Kidney epithelial cell (primary cell): ENCODE results near the gene PTK7. TPM values are rescaled to one million over a fixed set of nuclear protein-coding genes. Genes with fewer than 3 reads are reported as not detected.

ENCODE experiments used
- DNase-seq: peaks from one replicate; pipeline ENCODE4 v3.0.0-alpha.2; 2010; ENCODE audit warnings: low read depth
- H3K27me3 ChIP-seq: 2 replicates; pipeline ENCODE4 v1.6.0; 2011; ENCODE audit warnings: low read length; ENCODE audit not compliant: control insufficient read depth, insufficient read depth
- H3K36me3 ChIP-seq: 2 replicates; pipeline ENCODE4 v1.5.1; 2011; ENCODE audit warnings: low read length; ENCODE audit not compliant: control insufficient read depth, insufficient read depth
- H3K4me3 ChIP-seq: 2 replicates; pipeline ENCODE4 v1.5.1; 2011; ENCODE audit warnings: low read depth, mild to moderate bottlenecking, control low read depth, low read length
- total RNA-seq: library from RNA; depleted of rRNA; stranded (reverse); fragments of >200 nt; gene quantifications from 2 replicates; pipeline ENCODE4 v1.2.3, GENCODE V29; 2015
- TF ChIP-seq, protein P1 (sequence below): IDR thresholded peaks from 2 replicates; pipeline ENCODE4 v1.5.1; 2011; ENCODE audit warnings: mild to moderate bottlenecking, moderate library complexity, low read length, control low read depth, inconsistent platforms; ENCODE audit not compliant: insufficient read depth, poor library complexity, severe bottlenecking

Gene PTK7
- total RNA-seq, 1 donor from 2014 or later: 169 TPM

DNA sequence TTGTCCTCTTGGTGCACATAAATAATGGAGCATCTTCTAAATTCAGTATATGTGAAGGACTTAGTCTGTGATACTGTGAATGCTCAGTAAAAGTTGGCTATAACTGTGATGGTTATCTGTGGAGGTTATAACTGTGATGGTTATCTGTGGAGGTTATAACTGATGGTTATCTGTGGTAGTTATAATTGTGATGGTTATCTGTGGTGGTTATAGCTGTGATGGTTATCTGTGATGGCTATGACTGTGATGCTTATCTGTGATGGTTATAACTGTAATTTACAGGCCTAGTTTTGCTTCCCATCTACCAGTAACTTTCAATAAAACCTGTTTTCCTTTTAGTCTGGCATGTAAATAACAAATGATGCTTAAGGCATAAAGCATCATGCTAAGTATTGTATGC is 16.5 kb downstream of the PTK7 start:
- H3K36me3 ChIP-seq: no peaks in the 10 kb centered on the region
- TF ChIP-seq, protein P1, sequence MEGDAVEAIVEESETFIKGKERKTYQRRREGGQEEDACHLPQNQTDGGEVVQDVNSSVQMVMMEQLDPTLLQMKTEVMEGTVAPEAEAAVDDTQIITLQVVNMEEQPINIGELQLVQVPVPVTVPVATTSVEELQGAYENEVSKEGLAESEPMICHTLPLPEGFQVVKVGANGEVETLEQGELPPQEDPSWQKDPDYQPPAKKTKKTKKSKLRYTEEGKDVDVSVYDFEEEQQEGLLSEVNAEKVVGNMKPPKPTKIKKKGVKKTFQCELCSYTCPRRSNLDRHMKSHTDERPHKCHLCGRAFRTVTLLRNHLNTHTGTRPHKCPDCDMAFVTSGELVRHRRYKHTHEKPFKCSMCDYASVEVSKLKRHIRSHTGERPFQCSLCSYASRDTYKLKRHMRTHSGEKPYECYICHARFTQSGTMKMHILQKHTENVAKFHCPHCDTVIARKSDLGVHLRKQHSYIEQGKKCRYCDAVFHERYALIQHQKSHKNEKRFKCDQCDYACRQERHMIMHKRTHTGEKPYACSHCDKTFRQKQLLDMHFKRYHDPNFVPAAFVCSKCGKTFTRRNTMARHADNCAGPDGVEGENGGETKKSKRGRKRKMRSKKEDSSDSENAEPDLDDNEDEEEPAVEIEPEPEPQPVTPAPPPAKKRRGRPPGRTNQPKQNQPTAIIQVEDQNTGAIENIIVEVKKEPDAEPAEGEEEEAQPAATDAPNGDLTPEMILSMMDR: no peak
- DNase-seq: no peak
- no peak overlapping the region for H3K4me3 ChIP-seq
- H3K27me3 ChIP-seq: no peaks in the 10 kb centered on the region

DNA sequence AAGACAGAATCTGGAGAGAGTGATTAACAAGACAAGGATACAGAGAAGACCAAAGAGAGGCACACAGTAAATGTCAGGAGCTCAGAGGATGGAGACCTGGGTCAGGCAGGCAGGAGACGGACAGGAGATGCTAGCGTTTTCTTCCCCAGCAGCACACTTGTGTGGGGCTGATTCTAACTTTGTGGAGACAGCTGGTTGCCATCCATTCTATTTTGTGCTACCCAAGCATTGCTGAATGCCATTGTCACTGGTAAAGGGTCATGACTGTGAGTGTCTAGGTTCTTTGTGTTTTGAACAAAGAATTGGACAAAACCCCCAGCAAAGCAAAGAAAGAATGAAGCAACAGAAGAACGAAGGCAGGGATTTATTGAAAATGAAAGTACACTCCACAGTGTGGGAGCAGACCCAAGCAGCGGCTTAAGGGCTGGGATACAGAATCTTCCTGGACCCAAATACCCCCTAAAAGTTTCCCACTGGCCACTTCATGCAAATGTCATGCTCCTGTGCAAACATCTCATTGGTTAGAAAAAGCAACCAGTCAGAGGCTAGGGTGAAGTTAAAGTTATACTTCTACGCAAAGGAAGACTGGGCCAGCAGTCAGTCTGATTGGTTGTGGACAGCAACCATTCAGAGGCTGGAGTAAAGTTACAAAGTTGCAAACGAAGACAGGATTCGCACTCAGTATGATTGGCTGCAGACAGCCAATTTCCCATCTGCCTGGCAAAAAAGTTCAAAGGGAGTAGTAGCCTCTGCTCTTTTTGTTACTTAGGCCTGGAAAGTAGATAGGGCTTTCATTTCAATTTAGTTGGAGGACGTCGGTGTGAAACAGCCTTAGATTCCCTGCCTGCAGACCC is 17.5 kb downstream of the PTK7 start:
- DNase-seq: no peak
- Histone ChIP-seq H3K27me3 (no peaks in the 10 kb centered on the region), H3K36me3 (no peaks in the 10 kb centered on the region), H3K4me3 (no peak overlapping the region)
- TF ChIP-seq, protein P1: no peak

DNA sequence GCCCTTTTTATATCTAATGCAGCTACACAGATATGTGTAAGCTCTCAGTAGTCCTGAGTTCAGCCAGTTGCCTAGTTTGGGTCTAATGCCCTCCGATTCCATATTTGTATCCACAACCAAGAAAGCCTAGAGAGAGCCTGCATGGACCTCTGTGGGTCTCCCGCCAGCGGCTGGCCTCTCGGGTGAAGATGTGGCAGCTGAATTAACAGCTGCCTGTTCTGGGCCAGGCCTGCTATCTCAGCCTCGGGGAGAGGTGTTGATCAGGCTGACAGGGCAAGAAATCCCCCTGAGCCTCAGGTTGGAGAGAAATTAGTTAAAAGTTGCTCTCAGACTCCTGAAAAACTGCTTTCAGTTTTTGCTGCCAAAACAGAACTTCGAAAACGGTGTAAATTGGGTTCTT is 19.8 kb downstream of the PTK7 start:
- no peak for DNase-seq
- TF ChIP-seq, protein P1: no peak
- no peak overlapping the region for H3K4me3 ChIP-seq
- H3K27me3 ChIP-seq: no peaks in the 10 kb centered on the region
- H3K36me3 ChIP-seq: no peaks in the 10 kb centered on the region

DNA sequence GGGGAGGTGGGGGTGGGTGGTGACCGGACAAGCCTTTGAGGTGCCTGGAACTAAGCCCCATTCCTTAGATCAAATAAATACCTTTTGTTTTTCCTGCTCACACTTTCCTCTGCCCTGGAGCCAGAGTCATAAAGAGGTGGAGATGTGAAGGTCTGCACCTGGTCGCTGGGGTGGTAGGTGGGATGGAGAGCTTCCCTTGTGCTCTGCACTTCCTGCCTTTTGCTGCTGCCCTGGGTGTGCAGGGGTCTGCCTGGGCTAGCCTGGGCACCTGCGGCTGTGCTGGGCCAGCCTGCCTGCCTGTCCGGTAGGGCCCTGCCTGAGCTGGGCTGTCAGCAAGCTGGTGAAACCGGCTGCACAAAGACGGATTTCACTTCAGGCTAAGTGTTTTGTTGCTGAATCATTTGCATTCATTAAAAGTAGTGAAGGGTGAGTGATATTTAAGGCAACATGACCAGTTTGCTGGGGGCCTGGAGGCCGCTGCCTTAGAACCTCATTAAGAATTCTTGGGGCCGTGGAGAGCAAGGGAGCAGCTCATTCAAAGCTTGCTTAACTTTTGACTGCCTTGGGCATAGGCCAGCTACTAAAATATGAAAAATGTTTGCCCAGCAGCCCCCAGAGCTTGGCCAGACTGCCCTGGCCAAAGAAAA is 20.5 kb downstream of the PTK7 start:
- H3K27me3 ChIP-seq: no peaks in the 10 kb centered on the region
- H3K36me3 ChIP-seq: no peaks in the 10 kb centered on the region
- H3K4me3 ChIP-seq: no peak overlapping the region
- TF ChIP-seq, protein P1: no peak
- DNase-seq: peak; percentile 79

DNA sequence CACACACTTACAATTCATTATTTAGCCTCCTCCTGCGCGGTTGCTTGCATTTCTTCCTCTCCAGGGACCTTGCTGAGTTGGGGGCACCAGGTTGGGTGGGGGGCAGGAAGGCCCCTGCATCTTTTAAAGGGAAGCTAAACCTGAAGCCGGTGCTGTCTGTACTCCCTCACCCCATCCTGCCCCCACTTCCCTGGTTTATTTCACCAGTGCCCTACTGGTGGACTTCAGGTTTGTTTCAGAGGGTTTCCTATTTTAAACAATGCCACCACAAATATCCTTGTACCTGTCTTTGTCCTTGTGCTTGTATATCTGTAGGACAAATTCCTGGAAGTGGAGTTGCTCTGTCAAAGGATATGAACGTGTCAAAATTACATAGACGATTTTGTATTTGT is 21.0 kb downstream of the PTK7 start:
- Histone ChIP-seq H3K36me3 (no peaks in the 10 kb centered on the region), H3K4me3 (no peak overlapping the region), H3K27me3 (no peaks in the 10 kb centered on the region)
- TF ChIP-seq, protein P1: no peak
- no peak for DNase-seq
